ENCODE results near the gene ASIP. TPM values are rescaled to one million over a fixed set of nuclear protein-coding genes. Genes with fewer than 3 reads are reported as not detected.

Gene ASIP
- total and polyA plus RNA-seq, 2 of the 13 experiments (the other 11 are each of a cell fraction or from before 2014, with no cell fraction given): not detected

DNA sequence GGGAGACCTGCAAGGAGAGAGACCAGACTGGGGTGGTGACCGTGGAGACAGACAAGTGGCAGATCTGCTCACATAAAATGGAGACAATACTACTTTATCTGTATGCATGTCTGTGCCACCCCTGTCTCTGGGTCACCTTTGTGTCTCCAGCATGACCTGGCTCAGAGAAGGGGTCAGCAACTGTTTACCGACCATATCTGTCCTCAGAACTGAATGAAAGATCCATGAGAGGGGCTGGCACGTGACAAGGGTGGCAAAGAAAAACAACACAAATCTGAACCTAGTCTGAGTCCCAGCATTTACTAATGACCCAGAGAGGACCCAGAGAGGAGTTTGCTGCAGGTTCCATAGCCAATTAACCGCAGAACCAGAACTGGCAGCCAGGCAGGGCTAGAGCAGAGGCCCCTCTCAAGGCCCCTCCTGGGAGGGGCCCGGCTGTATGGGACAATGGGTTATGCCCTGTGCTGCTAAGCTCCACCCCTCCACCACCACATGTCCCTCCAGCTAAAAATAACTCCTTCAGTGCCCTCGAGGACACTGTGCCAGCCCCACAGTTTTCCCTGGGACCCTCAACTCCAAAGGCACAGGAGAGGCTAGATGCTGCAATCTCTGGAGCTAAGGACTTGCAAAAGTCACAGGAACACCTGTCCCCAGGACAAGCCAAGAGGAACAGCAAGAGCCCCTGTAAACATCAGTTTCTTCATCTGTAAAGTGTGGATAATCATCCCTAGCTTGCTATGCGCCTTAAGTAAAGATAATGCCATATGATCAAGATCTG, 59.8 kb downstream of the ASIP start (continued):
- TF ChIP-seq, protein P1, sequence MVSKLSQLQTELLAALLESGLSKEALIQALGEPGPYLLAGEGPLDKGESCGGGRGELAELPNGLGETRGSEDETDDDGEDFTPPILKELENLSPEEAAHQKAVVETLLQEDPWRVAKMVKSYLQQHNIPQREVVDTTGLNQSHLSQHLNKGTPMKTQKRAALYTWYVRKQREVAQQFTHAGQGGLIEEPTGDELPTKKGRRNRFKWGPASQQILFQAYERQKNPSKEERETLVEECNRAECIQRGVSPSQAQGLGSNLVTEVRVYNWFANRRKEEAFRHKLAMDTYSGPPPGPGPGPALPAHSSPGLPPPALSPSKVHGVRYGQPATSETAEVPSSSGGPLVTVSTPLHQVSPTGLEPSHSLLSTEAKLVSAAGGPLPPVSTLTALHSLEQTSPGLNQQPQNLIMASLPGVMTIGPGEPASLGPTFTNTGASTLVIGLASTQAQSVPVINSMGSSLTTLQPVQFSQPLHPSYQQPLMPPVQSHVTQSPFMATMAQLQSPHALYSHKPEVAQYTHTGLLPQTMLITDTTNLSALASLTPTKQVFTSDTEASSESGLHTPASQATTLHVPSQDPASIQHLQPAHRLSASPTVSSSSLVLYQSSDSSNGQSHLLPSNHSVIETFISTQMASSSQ (IDR thresholded peaks at IDR 0.05; ENCODE audit: low read depth): no peak
- TF ChIP-seq, protein P1 (CRISPR knock-in tag; IDR thresholded peaks at IDR 0.05; ENCODE audit: borderline replicate concordance): peak; percentile 51
- TF ChIP-seq, protein P2, sequence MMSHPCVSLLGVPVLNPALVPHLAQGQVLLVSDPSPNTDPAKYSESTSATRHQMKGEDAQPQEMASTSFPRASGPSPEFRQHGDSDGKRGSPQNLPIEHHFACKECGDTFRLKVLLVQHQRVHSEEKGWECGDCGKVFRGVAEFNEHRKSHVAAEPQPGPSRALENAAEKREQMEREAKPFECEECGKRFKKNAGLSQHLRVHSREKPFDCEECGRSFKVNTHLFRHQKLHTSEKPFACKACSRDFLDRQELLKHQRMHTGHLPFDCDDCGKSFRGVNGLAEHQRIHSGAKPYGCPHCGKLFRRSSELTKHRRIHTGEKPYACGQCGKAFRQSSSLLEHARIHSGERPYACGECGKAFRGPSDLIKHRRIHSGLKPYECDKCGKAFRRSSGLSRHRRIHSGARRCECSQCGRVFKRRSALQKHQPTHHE (CRISPR knock-in tag; IDR thresholded peaks at IDR 0.05; ENCODE audit: borderline replicate concordance): no peak
- TF ChIP-seq FOXJ3 (CRISPR knock-in tag; IDR thresholded peaks at IDR 0.05; ENCODE audit: borderline replicate concordance) (peak; percentile 53; the same call in 1 of the 2 replicates), AKAP8 (CRISPR knock-in tag; IDR thresholded peaks at IDR 0.05) (0 out of 2 replicates have a peak, but pooled peaks have one; percentile 15), ZNF788 (CRISPR knock-in tag; IDR thresholded peaks at IDR 0.05; ENCODE audit: borderline replicate concordance) (no peak), ZNF121 (CRISPR knock-in tag; IDR thresholded peaks at IDR 0.05) (no peak), FOXA1 (IDR thresholded peaks at IDR 0.05) (no peak), FOXA1 (CRISPR knock-in tag; IDR thresholded peaks at IDR 0.05) (peak; percentile 83), FOXP1 (IDR thresholded peaks at IDR 0.05) (no peak), FOXP1 (CRISPR knock-in tag; IDR thresholded peaks at IDR 0.05) (peak; percentile 88), ZBTB20 (CRISPR knock-in tag; IDR thresholded peaks at IDR 0.05; ENCODE audit: borderline replicate concordance, low read depth) (0 out of 2 replicates have a peak, but pooled peaks have one; percentile 48), AHR (CRISPR knock-in tag; IDR thresholded peaks at IDR 0.05) (no peak), THAP11 (CRISPR knock-in tag; IDR thresholded peaks at IDR 0.05) (peak; percentile 77), MLLT10 (CRISPR knock-in tag; IDR thresholded peaks at IDR 0.05) (no peak), ZNF263 (CRISPR knock-in tag; IDR thresholded peaks at IDR 0.05) (no peak), PPARG (CRISPR knock-in tag; conservative IDR thresholded peaks at IDR 0.05) (no peak), RELA (CRISPR knock-in tag; IDR thresholded peaks at IDR 0.05) (no peak), JUN (CRISPR knock-in tag; IDR thresholded peaks at IDR 0.05) (no peak), NFYB (CRISPR knock-in tag; IDR thresholded peaks at IDR 0.05) (0 out of 2 replicates have a peak, but pooled peaks have one; percentile 2), NFATC3 (CRISPR knock-in tag; IDR thresholded peaks at IDR 0.05) (no peak)
- TF ChIP-seq, protein P3, sequence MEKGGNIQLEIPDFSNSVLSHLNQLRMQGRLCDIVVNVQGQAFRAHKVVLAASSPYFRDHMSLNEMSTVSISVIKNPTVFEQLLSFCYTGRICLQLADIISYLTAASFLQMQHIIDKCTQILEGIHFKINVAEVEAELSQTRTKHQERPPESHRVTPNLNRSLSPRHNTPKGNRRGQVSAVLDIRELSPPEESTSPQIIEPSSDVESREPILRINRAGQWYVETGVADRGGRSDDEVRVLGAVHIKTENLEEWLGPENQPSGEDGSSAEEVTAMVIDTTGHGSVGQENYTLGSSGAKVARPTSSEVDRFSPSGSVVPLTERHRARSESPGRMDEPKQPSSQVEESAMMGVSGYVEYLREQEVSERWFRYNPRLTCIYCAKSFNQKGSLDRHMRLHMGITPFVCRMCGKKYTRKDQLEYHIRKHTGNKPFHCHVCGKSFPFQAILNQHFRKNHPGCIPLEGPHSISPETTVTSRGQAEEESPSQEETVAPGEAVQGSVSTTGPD (CRISPR knock-in tag; IDR thresholded peaks at IDR 0.05): no peak
- TF ChIP-seq, protein P4, sequence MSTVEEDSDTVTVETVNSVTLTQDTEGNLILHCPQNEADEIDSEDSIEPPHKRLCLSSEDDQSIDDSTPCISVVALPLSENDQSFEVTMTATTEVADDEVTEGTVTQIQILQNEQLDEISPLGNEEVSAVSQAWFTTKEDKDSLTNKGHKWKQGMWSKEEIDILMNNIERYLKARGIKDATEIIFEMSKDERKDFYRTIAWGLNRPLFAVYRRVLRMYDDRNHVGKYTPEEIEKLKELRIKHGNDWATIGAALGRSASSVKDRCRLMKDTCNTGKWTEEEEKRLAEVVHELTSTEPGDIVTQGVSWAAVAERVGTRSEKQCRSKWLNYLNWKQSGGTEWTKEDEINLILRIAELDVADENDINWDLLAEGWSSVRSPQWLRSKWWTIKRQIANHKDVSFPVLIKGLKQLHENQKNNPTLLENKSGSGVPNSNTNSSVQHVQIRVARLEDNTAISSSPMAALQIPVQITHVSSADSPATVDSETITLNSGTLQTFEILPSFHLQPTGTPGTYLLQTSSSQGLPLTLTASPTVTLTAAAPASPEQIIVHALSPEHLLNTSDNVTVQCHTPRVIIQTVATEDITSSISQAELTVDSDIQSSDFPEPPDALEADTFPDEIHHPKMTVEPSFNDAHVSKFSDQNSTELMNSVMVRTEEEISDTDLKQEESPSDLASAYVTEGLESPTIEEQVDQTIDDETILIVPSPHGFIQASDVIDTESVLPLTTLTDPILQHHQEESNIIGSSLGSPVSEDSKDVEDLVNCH (CRISPR knock-in tag; IDR thresholded peaks at IDR 0.05): no peak

Data from HepG2 (cell line).